ENCODE measurements around the gene SIT1.

Gene SIT1

DNA sequence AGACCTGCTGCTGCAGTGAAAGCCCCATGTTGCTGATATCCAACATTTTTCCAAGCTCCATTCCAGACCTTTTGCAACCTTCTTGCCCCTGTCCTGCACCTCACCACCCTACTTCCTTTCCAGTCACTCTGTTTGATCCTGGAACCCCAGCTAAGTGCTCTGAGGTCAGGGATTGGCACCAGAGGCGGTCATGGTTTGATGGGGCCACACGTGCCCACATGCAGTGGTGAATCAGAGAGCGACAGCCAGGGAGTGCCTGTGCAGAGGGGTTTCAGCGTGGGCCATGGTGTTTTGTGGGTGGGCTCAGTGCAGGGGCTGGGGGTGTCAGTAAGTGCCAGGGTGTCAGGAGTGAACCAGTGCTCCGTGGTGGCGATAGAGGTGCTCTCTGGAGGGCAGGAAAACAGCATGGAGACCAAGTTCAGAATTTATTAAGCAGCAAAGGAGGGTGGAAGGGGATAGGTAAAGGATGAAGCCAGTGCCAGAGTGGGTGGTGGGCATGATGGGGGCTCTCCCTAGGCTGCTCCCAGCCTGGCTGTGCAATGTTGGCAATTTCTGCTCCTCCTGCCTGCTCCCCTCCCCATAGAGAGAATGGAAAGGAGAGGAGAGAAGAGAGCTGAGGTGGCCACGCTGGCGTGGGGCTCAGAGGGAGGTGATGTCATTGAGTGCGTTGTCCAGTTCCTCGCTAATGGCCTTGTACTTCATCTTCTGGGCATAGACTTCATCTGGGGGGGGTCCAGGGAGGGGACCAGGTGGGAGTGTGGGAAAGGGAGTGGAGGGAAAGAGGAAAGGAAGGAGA is 32.0 kb upstream of the SIT1 start:
- no peak for DNase-seq (ENCODE audit: low spot score)

DNA sequence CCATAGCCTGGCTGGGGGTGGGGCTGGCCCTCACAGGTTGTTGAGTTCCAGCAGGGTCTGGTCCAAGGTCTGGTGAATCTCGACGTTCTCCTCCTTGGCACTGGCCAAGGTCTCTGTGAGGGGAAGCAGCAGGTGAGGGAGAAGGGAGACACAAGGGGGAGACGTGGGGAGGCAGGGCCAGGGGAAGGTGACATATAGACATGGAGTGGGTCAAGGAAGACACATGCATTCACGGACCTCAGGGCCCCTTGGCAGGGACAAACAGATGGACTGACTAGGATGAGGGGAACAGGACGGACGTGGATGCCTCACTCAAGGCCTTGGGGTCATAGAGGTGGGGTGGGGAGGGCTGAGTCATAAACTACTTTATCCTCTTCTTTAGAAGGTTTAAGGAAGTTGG is 31.3 kb upstream of the SIT1 start:
- DNase-seq (ENCODE audit: low spot score): no peak

DNA sequence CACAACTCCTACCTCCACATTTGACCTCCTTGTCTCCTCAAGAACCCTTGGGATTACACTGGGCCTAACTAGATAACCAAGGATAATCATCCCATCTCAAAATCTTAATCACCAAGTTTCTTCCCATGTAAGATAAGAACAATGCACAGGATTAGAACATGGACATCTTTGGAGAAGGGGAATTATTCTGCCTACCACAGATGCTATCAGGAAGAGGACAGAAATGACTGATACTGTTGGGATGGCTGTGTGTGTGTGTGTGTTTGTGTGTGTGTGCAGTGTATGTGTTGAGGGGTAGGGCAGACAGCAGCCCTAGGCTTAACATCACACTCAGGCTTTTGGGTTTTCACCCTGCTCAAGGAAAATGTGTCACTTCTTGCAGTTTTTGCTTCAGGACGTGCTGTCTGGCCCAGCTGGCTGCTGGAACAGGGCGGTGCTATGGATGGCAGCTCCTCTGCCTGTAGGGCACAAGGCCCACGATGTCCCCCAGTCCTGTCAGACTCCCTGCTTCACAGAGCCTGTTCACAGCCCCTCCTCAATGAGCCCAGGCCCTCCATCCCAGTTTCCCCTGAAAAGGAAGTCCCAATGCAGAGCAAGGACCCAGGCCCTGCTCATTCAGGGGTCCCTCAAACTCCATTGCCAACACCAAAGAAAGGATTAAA is 30.7 kb upstream of the SIT1 start:
- no peak for DNase-seq (ENCODE audit: low spot score)

- no peak for DNase-seq (ENCODE audit: low spot score)
Observed at GRCh38 chr9:35680331-35681105, 29.8 kb upstream of the SIT1 start.

DNA sequence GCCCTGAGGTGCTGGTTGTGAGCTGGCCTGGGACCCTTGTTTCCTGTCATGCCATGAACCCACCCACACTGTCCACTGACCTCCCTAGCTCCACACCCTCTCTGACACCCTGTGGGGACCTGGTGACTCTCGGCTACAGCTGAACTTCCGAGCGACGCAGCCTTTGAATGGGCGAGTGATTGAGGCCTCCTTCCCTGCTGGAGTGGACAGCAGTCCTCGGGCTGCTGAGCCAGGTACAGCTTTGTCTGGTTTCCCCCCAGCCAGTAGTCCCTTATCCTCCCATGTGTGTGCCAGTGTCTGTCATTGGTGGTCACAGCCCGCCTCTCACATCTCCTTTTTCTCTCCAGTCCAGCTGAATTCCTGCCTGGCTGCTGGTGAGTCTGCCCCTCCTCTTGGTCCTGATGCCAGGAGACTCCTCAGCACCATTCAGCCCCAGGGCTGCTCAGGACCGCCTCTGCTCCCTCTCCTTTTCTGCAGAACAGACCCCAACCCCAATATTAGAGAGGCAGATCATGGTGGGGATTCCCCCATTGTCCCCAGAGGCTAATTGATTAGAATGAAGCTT is 29.1 kb upstream of the SIT1 start:
- DNase-seq (ENCODE audit: low spot score): no peak

DNA sequence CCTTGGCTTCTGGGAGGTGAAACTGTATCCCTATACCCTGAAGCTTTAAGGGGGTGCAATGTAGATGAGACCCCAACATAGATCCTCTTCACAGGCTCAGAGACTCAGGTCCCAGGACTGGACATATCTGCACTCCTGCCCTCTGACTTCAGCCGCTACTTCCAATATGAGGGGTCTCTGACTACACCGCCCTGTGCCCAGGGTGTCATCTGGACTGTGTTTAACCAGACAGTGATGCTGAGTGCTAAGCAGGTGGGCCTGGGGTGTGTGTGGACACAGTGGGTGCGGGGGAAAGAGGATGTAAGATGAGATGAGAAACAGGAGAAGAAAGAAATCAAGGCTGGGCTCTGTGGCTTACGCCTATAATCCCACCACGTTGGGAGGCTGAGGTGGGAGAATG is 28.4 kb upstream of the SIT1 start:
- DNase-seq (ENCODE audit: low spot score): no peak

- no peak for DNase-seq (ENCODE audit: low spot score)
Observed at GRCh38 chr9:35675732-35676392, 25.1 kb upstream of the SIT1 start.

- DNase-seq (ENCODE audit: low spot score): no peak
Observed at GRCh38 chr9:35675204-35675603, 24.5 kb upstream of the SIT1 start.

GRCh38 chr9:35674025-35674361 is 23.3 kb upstream of the SIT1 start:
- no peak for DNase-seq (ENCODE audit: low spot score)

DNA sequence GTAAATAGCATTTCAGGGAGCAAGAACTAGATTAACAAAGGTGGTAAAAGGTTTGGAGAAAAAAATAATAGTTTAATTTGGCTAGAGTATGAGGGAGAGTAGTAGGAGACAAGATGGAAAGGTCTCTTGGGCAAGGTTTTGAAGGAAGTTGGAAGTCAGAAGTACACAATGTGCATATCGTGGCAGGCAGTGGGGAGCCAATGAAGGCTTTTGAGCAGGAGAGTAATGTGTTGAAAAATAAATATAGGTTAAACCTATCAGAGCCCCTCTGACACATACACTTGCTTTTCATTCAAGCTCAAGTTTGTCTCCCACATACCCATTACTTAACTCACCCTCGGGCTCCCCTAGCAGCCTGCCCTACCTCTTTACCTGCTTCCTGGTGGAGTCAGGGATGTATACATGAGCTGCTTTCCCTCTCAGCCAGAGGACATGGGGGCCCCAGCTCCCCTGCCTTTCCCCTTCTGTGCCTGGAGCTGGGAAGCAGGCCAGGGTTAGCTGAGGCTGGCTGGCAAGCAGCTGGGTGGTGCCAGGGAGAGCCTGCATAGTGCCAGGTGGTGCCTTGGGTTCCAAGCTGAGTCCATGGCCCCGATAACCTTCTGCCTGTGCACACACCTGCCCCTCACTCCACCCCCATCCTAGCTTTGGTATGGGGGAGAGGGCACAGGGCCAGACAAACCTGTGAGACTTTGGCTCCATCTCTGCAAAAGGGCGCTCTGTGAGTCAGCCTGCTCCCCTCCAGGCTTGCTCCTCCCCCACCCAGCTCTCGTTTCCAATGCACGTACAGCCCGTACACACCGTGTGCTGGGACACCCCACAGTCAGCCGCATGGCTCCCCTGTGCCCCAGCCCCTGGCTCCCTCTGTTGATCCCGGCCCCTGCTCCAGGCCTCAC is 22.6 kb upstream of the SIT1 start, which contains the start of gene CA9:
CA9 (plus strand) TSS at position 797 of the 893 bp plus-strand sequence; CDS start at position 829, 32 bp downstream.
- peak; percentile 57 for DNase-seq (ENCODE audit: low spot score)

- DNase-seq (ENCODE audit: low spot score): no peak
Observed at GRCh38 chr9:35669331-35670145, 18.8 kb upstream of the SIT1 start.

DNA sequence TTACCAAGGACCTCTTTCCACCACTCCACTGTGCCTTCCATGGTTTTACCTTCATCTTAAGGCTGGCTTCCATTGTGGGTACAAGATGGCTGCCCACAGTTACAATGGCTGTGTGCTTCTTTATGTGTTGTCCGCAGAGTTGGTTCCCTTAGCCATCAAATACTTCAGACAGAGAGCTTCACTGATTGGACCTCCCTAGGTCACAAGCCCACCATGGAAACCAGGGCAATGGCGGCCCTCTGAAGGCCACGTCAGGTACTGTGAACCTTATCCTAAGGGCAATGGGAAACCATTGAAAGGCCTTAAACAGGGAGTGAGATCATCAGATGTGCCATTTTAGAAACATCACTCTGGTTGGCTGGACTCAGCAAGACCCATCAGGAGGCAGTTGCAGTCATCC is 17.2 kb upstream of the SIT1 start:
- no peak for DNase-seq (ENCODE audit: low spot score)

- no peak for DNase-seq (ENCODE audit: low spot score)
Observed at GRCh38 chr9:35666549-35666948, 15.8 kb upstream of the SIT1 start.

GRCh38 chr9:35666045-35666444 is 15.3 kb upstream of the SIT1 start:
- no peak for DNase-seq (ENCODE audit: low spot score)

DNA sequence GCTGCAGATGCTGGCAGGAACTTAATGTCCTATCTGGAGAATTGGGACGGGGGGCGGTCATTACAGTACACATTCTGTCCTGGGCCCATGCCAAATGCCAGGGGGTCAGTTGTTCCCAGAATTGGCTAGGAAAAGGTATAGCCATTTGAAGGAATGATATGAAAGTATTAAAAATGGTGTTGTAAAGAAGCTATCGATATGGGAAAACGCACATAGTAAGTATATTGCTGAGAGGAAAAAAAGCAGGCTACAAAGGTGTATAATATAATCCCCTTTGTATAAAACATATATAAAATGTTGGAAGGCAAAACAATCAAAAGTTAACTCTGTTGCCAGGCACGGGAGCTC is 14.7 kb upstream of the SIT1 start:
- no peak for DNase-seq (ENCODE audit: low spot score)

GRCh38 chr9:35664531-35665470 is 14.1 kb upstream of the SIT1 start, which contains the start of gene ARHGEF39:
TSS of gene ARHGEF39 (minus strand) at chr9:35665195. CDS start at chr9:35665169, 26 bp downstream.
- DNase-seq (ENCODE audit: low spot score): peak; percentile 75

- no peak for DNase-seq (ENCODE audit: low spot score)
Observed at GRCh38 chr9:35662437-35662836, 11.7 kb upstream of the SIT1 start.

DNA sequence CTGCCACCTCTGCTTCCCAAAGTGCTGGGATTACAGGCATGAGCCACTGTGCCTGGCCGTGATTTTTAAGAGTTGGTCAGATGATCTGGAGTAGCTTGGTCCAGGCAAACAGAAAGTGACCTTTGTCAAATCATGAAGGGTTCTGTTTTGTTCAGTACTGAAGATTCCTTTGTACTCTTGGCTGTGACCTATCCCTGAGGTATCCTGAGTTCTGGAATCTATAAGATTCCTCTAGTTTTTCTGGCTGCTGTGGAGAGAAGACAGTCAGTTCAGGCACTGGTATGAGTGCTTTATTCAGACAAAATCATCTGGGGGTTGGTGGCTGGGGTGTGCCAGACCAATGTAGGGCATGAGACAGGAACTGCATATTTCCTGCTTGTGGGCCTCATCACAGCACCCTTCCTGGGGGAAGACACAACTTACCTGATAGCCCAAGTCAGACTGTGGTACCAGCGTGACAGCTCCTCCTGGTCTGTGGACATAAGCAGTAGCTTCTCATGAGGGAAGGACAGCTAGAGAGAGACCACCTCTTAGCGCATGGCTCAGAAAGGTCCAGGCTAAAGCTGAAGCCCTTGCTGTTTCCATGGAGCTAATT is 11.1 kb upstream of the SIT1 start:
- DNase-seq (ENCODE audit: low spot score): no peak

Data from Ammon's horn (tissue), 1 donor.